Spleen (tissue), 7 donors: ENCODE measurements around the gene STX8.

Source experiments
- CTCF ChIP-seq, 11 experiments: fragments of 200-600 bp in 7 of 11; fragments of 450-650 bp in 4 of 11; sonication (generic) in 4 of 11; IDR thresholded peaks in 8 of 11; conservative IDR thresholded peaks in 3 of 11; 1 replicate in 7 of 11; 2 replicates in 4 of 11; pipeline versions ENCODE4 v1.4.0 to v1.8.0; 2016 to 2021; ENCODE audit warnings: antibody characterized with exemption in 11 of 11, inconsistent platforms in 4 of 11, mild to moderate bottlenecking in 1 of 11
- POLR2A ChIP-seq, 3 donors: fragments of 450-650 bp; IDR thresholded peaks; one replicate each; pipeline ENCODE4 v1.5.1; 2017; ENCODE audit warnings: antibody characterized with exemption in 3 of 3, mild to moderate bottlenecking in 1 of 3
- donor health status: DM: no; HTN: no; CAD: no; lungs with moderate emphysema.
- donor health status: DM: no; HTN: no; CAD: no.
- donor health status: DM: no; HTN: no; CAD: no.

GRCh38 chr17:9202532-9202931 is 373.1 kb downstream of the STX8 start:
- TF ChIP-seq POLR2A (IDR thresholded peaks at IDR 0.05) (no peak), CTCF (IDR thresholded peaks at IDR 0.05 in 8 of 11, conservative IDR thresholded peaks at IDR 0.05 in 3 of 11) (no peak)
